Brain pericyte (primary cell): Measurements from ENCODE around the gene ANKS3.
"Not testable (repeated sequence)": the region's sequence is repeated elsewhere in the genome, so short reads cannot be mapped to it uniquely, and the experiment has no call there.

Experiments used
- DNase-seq: peaks from one replicate; pipeline ENCODE4 v3.0.0-alpha.2; 2012; ENCODE audit warnings: low read depth, low spot score

Gene ANKS3

DNA sequence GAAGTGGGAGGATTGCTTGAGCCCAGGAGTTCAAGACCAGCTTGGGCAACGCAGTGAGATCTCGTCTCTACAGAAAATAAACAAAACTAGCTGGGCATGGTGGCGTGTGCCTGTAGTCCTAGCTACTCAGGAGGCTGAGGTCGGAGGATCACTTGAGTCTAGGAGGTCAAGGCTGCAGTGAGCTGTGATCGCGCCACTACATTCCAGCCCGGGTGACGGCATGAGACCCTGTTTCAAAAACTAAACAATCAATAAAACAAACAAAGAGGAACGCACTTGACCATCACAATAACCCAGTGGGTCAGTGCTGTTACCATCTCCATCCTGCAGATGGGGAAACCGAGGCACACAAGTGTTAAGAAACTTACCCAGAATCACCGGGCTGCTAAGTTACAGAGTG is 19.2 kb upstream of the ANKS3 start:
- no peak for DNase-seq

- DNase-seq = no peak
These were observed 18.5 kb upstream of the ANKS3 start for GRCh38 chr16:4752351-4753100.

GRCh38 chr16:4750896-4751295 is 16.8 kb upstream of the ANKS3 start:
- DNase-seq = no peak

DNA sequence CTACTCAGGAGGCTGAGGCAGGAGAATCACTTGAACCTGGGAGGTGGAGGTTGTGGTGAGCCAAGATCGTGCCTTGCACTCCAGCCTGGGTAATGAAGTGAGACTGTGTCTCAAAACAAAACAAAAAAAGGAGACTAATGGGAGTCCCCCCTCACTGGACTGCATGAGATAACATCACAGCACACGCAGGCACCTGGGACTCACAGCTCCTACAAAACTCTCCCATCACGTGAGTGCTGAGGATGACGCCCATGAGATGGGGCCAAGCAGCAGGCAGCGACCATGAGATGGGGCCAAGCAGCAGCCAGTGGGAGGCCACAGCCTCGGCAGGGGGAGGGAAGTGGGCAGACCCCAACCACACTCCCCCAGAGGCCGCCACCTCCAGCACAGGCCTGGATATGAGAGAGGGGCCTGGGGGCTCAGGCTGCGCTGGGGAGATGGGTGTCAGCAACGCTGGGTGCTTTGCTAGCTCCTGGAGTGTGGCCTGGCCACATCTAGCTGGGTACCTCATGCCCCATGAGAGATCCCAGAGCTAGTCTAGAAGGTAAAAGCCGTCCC is 15.7 kb upstream of the ANKS3 start:
- no peak for DNase-seq

DNA sequence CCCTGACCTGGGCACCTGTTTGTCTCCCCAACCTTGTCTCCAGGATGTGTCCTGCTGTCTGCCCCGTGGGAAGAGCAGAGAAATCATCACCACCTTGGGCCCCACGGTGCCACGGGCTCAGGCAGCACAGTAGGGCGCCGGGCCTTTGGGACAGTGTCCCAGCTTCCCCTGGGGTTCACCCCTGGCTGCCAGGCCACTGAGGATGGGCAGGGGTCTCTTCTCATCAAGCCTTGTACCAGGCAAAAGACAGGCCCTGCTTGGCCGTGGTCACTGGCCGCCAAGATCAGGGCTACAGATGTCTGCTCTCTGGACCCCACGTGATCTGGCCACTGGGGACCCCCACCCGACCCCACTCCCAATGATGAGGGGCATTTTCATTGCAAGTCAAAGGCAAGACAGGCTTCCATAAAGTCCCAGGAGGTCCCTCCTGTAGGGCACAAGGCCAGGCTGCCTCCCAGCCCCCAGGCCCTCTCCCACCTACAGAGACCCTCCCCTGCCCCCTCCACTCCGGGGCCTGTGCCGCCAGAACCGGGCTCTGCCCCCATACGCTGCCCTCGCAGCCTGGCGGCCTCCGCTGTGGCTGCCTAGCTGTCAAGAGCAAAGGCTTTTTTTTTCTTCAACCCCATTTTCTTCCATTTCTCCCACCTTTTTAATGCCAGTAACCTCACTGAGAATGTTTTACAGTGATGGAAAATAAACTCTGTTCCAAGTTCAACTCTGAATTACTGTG is 14.8 kb upstream of the ANKS3 start:
- DNase-seq = no peak

DNA sequence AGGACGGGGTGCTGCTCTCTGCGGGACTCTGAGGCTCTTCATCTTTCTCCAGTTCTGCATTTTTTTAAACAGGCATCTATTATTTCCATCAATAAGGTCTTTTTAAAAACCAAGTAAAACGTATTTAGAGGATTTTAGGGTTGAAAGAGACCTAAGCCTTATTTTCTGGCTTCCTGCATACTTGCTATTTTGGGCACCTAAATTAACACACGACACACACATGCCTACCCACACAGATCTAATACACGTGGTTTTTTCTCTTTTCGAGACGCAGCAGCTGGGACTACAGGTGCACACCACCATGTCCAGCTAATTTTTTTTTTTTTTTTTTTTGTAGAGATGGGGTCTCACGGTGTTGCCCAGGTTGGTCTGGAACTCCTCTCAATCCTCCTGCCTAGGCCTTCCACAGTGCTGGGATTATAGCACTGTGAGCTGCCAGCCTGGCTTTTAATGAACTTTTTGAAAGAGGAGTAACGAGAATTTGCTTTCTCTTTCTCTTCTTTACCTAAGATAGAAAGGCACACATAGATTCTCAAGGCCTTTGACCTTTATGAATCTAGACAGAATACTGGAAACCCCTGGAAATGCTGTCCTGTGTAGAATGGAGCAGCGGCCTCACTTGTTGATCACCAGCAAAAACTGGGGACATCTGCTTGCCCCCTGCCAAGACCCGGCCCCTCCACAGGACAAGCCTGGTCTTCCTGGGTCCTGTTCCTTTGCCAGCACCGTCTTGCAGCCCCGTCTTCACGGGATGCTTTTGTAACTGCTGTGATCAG is 14.0 kb upstream of the ANKS3 start:
- DNase-seq = no peak

DNA sequence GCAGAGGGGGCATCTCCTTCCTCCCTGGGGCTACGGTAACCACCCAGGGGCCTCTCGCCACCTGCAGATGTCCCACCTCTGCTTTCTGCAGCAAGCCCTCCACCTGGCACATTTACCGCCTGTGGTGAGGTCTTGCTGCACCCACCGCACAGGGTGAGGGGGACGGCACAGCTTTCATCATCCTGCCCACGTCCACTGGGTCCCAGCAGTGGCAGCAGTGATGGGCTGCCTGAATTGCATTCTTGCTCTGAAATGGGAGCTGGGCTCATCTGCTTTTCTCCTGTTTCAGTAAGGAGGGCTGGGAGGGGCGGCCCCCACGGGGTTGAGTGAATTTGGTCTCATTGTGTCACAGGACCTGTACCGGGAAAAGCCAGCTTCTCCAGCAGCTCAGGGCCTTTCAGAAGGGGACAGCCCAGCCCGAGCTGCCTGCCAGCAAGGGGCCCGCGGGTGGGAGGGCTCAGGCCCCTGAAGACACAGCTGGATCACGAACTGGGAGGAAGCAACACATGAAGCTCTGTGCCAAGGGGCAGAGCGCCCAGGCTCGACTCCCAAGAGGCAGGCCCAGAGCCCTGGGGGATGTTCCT is 13.0 kb upstream of the ANKS3 start:
- DNase-seq = no peak

GRCh38 chr16:4746215-4746614 is 12.1 kb upstream of the ANKS3 start:
- DNase-seq = no peak

- no peak for DNase-seq
These were observed 11.2 kb upstream of the ANKS3 start for GRCh38 chr16:4745274-4745569.

GRCh38 chr16:4744555-4745273 is 10.6 kb upstream of the ANKS3 start:
- no peak for DNase-seq

GRCh38 chr16:4743226-4743878 is 9.3 kb upstream of the ANKS3 start:
- no peak for DNase-seq

- not testable (repeated sequence) for DNase-seq
These were observed 4.3 kb upstream of the ANKS3 start for GRCh38 chr16:4738370-4738769.

DNA sequence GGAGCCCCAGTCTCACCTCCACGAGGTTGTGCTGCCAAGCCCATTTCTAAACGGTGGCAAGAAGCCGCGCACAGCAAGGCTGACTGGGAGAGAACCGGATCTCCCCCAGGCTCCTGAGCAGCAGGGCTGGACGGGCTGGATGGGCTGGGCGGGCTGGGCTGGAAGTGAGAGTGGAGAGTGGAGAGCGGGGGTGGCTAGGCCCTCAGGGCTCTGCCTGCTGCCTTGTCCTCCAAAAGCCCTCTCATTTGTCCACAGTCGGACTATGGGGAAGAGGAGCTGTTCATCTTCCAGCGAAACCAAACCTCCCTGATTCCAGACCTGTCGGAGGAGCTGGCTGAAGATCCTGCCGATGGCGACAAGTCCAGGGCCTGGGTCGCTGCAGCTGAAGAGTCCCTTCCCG is 3.5 kb upstream of the ANKS3 start:
- no peak for DNase-seq

GRCh38 chr16:4736546-4736945 is 2.5 kb upstream of the ANKS3 start:
- DNase-seq = no peak

DNA sequence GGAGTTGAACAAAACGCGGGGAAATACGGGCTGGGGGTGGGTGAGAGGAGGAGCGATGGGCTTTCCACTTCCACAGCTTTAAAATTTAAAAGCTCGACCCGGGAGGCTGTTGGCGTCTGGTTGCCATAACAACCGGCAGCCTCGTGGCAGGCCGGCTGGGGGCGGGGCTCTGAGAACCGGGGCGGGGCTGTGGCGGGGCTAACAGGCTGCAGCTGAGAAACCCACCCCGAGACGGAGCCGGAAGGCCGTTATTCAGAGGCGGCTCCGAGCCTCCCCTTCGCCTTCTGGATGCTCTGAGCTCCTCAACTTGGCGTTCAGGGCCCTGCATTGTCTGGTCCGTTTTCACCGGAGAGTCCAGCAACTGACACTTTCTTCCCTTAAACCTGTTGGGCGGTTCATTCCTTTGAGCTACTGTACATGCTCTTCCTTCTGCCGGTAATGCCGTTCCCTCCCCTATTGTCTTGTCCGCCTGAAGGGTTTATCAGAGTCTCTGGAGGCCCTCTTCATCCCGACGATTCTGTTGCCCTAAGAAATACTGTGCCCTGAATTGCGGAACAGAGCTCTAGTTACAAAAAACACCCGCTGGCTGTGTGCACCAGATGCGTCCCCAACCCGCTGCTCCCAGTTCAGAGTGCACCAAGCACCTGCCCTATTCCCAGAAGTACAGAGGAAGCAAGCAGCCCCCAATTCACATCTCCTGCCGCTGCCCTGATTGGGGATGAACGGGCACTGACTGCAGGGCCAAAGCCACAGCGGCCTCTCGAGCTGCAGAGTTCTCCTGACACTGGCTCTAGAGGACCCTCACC is 862 bp upstream of the ANKS3 start:
- DNase-seq = no peak

DNA sequence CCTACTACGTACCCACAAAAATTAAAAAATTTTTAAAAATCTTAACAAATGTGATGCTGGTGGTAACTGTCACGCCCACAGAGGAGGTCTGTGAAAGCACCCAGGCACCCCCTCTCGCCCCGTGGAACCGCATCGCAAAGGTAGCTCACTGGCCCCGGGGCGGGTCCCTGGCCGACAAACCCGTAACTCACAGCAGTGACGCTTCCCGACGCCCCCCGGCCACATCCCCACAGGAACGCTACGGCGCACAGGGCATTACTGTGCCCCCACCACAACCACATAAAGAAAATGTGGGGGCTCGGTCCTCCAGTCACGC is 366 bp downstream of the ANKS3 start:
- no peak for DNase-seq

DNA sequence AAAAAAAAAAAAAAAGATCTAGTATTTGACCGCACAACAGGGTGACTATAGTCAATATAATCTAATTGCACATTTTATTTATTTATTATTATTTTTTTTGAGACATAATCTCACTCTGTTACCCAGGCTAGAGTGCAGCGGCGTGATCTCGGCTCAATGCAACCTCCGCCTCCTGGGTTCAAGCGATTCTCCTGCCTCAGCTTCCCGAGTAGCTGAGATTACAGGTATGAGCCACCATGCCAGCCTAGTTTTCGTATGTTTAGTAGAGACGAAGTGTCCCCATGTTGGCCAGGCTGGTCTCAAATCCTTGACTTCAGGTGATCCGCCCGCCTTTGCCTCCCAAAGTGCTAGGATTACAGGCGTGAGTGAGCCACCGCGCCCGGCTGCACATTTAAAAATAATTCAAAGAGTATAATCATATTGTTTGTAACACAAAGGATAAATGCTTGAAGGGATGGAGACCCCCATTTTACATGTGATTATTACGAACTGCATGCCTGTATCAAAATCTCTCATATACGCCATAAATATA is 794 bp downstream of the ANKS3 start:
- no peak for DNase-seq

- no peak for DNase-seq
These were observed 4.2 kb downstream of the ANKS3 start for GRCh38 chr16:4729876-4730275.

DNA sequence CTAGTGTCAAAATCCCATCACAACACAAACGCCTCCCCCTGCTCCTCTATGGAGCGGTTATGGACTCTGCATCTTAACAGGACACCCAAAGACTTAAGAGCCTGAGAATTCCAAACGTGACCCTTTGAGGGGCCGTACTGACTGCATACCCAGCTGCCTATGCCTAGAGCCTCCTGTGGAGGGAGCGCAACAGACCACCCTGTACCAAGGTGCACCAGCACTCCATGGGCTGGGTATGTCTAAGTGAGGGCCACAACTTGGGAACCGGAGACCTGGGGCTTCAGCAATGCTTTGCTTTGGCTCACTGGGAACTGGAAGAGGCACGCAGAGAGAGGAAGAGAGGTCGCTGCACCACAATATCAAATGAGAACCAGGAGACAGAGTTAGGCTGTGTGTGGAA is 5.4 kb downstream of the ANKS3 start:
- no peak for DNase-seq

GRCh38 chr16:4726616-4727015 is 7.5 kb downstream of the ANKS3 start:
- no peak for DNase-seq
